ENCODE measurements around the gene NLRP6. TPM values are rescaled to one million over a fixed set of nuclear protein-coding genes. Genes with fewer than 3 reads are reported as not detected.

Gene NLRP6
- total and polyA plus RNA-seq, 2 of the 4 experiments (the other 2 are of a cell fraction), result not detected

- dilution Hi-C loops (cut with HindIII; ENCODE audit: low sequenced_read_pairs, unreplicated experiment), result no loop called here
- Histone ChIP-seq H4K20me1 (ENCODE audit: insufficient read depth, low read length) (no peaks in the 10 kb centered on the region), H3K9me1 (ENCODE audit: insufficient read depth, low read length) (no peaks in the 10 kb centered on the region), H3K27me3 (ENCODE audit: control insufficient read depth, insufficient read depth, low read length) (peaks cover 71% of the 10 kb centered on the region), H3K4me3 (ENCODE audit: insufficient read depth, low read depth, low read length) (no peak overlapping the region), H3K36me3 (ENCODE audit: control insufficient read depth, insufficient read depth, low read length) (no peaks in the 10 kb centered on the region), H2BK120ac (ENCODE audit: low read depth, low read length) (no peak overlapping the region), H3K4me1 (ENCODE audit: control insufficient read depth, insufficient read depth, low read length) (no peaks in the 10 kb centered on the region), H2BK15ac (ENCODE audit: low read depth, low read length) (no peak overlapping the region), H2BK5ac (ENCODE audit: low read depth, low read length, poor library complexity, severe bottlenecking) (no peak overlapping the region), H2AK5ac (ENCODE audit: low read depth, low read length) (no peak overlapping the region), H3K4me2 (ENCODE audit: low read depth, low read length) (no peak overlapping the region), H3K27ac (ENCODE audit: insufficient read depth, low read length) (no peak overlapping the region), H3K9me3 (ENCODE audit: control insufficient read depth, insufficient read depth, low read length) (peaks cover 6% of the 10 kb centered on the region), H2BK20ac (ENCODE audit: low read depth, low read length) (no peak overlapping the region), H3K23ac (ENCODE audit: low read depth, low read length) (no peak overlapping the region), H4K8ac (ENCODE audit: low read depth in 2 of 2, low read length in 2 of 2) (no peak overlapping the region), H3K79me1 (ENCODE audit: low read depth in 1 of 2, low read length in 2 of 2) (no peaks in the 10 kb centered on the region), H3K14ac (replicated peaks; ENCODE audit: low read depth, low read length) (no peak overlapping the region), H3K9ac (ENCODE audit: low read depth, low read length) (no peak overlapping the region), H3K18ac (ENCODE audit: low read depth, low read length) (no peak overlapping the region), H3K4ac (ENCODE audit: low read depth, low read length) (no peak overlapping the region), H3K56ac (ENCODE audit: extremely low read depth, insufficient read depth, low read length) (no peak overlapping the region), H4K91ac (ENCODE audit: insufficient read depth, low read depth, low read length) (no peak overlapping the region), H4K5ac (ENCODE audit: low read depth, low read length) (no peak overlapping the region), H2AK9ac (replicated peaks; ENCODE audit: low read depth, low read length, poor library complexity) (no peak overlapping the region), H2AFZ (replicated peaks; ENCODE audit: low read length, poor library complexity) (no peak overlapping the region)
- ATAC-seq (ENCODE audit: low read depth) (no peak), DNase-seq (no peak)
- no TSS peak for BruUV-seq (replicated peaks)
- POLR2A ChIA-PET (ENCODE audit: unreplicated experiment), result no interaction called here
- CTCF ChIA-PET, result no interaction called here
- in situ Hi-C loops (cut with MboI; ENCODE audit: low sequenced_read_pairs), result loop anchor here (5.0 kb wide), 1 partner anchor 34 kb away; no protein-coding TSS in a partner anchor
- TF ChIP-seq USF2 (IDR thresholded peaks at IDR 0.05; ENCODE audit: low read depth, low read length) (no peak), POLR2A (IDR thresholded peaks at IDR 0.05; ENCODE audit: low read depth, low read length) (no peak), FOS (IDR thresholded peaks at IDR 0.05; ENCODE audit: low read depth, low read length) (no peak), BHLHE40 (IDR thresholded peaks at IDR 0.05; ENCODE audit: low read depth, low read length) (no peak), MAZ (IDR thresholded peaks at IDR 0.05; ENCODE audit: borderline replicate concordance, low read depth, low read length) (no peak), MXI1 (IDR thresholded peaks at IDR 0.05; ENCODE audit: borderline replicate concordance, low read depth, low read length) (no peak), CEBPB (IDR thresholded peaks at IDR 0.05; ENCODE audit: low read depth, low read length) (no peak), RAD21 (IDR thresholded peaks at IDR 0.05; ENCODE audit: low read length) (no peak), NFE2L2 (IDR thresholded peaks at IDR 0.05; ENCODE audit: low read depth, low read length) (no peak), MAFK (IDR thresholded peaks at IDR 0.05; ENCODE audit: low read depth, low read length) (no peak), SMC3 (IDR thresholded peaks at IDR 0.05; ENCODE audit: low read depth, low read length) (no peak), RCOR1 (IDR thresholded peaks at IDR 0.05; ENCODE audit: insufficient replicate concordance, low read length) (no peak), ELK1 (IDR thresholded peaks at IDR 0.05; ENCODE audit: borderline replicate concordance, low read depth, low read length) (no peak)
- intact Hi-C loops (cut with micrococcal nuclease), result no loop called here
Observed at GRCh38 chr11:276219-276618, 2.0 kb upstream of the NLRP6 start.
